AG10803 (cell line): ENCODE data around the gene SPNS2.

Experiments
- DNase-seq: peaks from one replicate; pipeline ENCODE4 v3.0.0; 2010; ENCODE audit warnings: low read depth
- H3K4me3 ChIP-seq: 2 replicates; pipeline ENCODE4 v1.5.1; 2011; ENCODE audit warnings: mild to moderate bottlenecking, low read length, control low read depth
- TF ChIP-seq, protein P1 (sequence below): conservative IDR thresholded peaks from 2 replicates; pipeline ENCODE4 v1.5.1; 2011; ENCODE audit warnings: mild to moderate bottlenecking, low read length, control low read depth, inconsistent platforms

SPNS2 gene

GRCh38 chr17:4465786-4466185 lies 32.9 kb upstream of the SPNS2 start:
- TF ChIP-seq, protein P1, sequence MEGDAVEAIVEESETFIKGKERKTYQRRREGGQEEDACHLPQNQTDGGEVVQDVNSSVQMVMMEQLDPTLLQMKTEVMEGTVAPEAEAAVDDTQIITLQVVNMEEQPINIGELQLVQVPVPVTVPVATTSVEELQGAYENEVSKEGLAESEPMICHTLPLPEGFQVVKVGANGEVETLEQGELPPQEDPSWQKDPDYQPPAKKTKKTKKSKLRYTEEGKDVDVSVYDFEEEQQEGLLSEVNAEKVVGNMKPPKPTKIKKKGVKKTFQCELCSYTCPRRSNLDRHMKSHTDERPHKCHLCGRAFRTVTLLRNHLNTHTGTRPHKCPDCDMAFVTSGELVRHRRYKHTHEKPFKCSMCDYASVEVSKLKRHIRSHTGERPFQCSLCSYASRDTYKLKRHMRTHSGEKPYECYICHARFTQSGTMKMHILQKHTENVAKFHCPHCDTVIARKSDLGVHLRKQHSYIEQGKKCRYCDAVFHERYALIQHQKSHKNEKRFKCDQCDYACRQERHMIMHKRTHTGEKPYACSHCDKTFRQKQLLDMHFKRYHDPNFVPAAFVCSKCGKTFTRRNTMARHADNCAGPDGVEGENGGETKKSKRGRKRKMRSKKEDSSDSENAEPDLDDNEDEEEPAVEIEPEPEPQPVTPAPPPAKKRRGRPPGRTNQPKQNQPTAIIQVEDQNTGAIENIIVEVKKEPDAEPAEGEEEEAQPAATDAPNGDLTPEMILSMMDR = no peak
- DNase-seq = no peak
- no peak overlapping the region for H3K4me3 ChIP-seq

- no peak overlapping the region for H3K4me3 ChIP-seq
- no peak for DNase-seq
- TF ChIP-seq, protein P1 = no peak
Observed at GRCh38 chr17:4467287-4467686, 31.4 kb upstream of the SPNS2 start.

DNA sequence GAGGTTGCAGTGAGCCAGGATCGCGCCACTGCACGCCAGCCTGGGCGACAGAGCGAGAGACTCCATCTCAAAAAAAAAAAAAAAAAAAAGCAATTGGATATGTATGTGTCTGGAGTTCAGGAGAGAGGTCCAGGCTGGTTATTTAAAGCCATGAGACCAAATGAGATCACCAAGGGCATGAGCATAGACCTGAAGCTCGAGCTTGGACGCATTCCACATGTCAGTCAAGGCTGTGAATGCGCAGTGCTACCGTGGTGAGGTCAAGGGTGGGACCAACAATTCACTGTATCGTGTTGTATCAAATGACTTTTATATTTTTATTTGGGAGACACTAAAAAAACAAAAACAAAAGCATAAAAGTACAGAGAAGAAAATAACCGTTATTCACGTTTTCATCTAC lies 29.1 kb upstream of the SPNS2 start:
- TF ChIP-seq, protein P1 = no peak
- DNase-seq = no peak
- no peak overlapping the region for H3K4me3 ChIP-seq

- TF ChIP-seq, protein P1 = no peak
- DNase-seq = no peak
Observed at GRCh38 chr17:4472286-4472685, 26.4 kb upstream of the SPNS2 start.

DNA sequence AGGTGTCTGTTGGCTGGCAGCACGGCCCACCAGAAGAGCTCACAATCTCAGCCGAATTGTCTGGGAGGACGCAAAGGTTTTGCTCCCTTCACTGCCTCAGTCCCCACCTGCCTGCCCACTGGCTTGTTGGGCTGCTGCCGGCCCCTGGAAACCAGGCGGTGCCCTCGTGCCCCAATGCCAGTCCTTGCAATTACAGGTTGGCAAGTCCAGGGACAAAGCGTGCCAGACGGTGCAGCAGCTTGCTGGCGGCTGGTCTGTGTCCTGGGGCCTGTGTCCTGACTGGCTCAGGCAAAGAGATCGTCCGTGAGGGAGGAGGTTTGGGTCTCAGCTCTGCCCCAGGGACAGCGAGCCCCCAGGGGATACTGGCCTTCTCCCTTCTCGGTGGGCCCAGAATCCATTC lies 24.6 kb upstream of the SPNS2 start:
- no peak for DNase-seq
- H3K4me3 ChIP-seq = no peak overlapping the region
- TF ChIP-seq, protein P1 = no peak

More at GRCh38 chr17:4472286-4472685, 26.4 kb upstream of the SPNS2 start:
- no peak overlapping the region for H3K4me3 ChIP-seq

DNA sequence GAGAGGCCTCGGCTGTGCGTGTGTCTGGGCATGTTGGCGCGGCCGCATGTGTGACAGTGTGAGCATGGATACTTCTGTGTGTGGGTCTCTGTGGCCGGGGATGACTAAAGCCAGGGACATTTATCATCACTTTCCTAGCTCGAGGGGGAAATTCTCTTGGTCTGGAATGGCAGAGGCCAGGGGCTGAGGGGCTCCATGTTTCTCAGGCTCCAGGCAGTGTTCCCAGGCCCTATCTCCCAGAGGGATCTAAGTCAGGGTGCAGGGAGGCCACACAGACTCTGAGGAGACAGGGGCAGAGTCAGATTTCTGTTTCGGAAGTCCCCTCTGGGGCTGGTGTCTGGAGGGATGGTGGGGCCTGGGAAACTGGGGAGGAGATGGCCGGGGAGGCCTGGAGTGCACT lies 23.7 kb upstream of the SPNS2 start:
- TF ChIP-seq, protein P1 = no peak
- no peak for DNase-seq

GRCh38 chr17:4475463-4475862 lies 23.2 kb upstream of the SPNS2 start:
- H3K4me3 ChIP-seq = no peak overlapping the region
- TF ChIP-seq, protein P1 = no peak
- DNase-seq = no peak

More for the DNA sequence above, 23.7 kb upstream of the SPNS2 start:
- H3K4me3 ChIP-seq = no peak overlapping the region
